Fibroblast of the aortic adventitia (primary cell): ENCODE results near the gene CDH6. TPM values are rescaled to one million over a fixed set of nuclear protein-coding genes. Genes with fewer than 3 reads are reported as not detected.
A peak's percentile ranks its signal among the peaks of the same experiment; 100 is the strongest.

Experiments
- DNase-seq: peaks from one replicate; pipeline ENCODE4 v3.0.0-alpha.2; 2010; ENCODE audit warnings: low read depth
- H3K4me3 ChIP-seq: 2 replicates; pipeline ENCODE4 v1.5.1; 2011; ENCODE audit warnings: low read depth, mild to moderate bottlenecking, control low read depth, low read length, moderate library complexity
- CTCF ChIP-seq: IDR thresholded peaks from 2 replicates; pipeline ENCODE4 v1.5.1; 2011; ENCODE audit warnings: mild to moderate bottlenecking, low read length, control low read depth, inconsistent platforms; ENCODE audit not compliant: insufficient read depth
- total RNA-seq: library from RNA; depleted of rRNA; stranded (reverse); fragments of >200 nt; gene quantifications from 2 replicates; pipeline ENCODE4 v1.2.3, GENCODE V29; 2012; ENCODE audit warnings: low replicate concordance

Gene CDH6
- total RNA-seq, 1 donor = 103 TPM

GRCh38 chr5:31235381-31235780 is 41.9 kb downstream of the CDH6 start:
- no peak for TF ChIP-seq CTCF
- no peak overlapping the region for H3K4me3 ChIP-seq
- no peak for DNase-seq

- H3K4me3 ChIP-seq = no peak overlapping the region
- no peak for DNase-seq
- no peak for TF ChIP-seq CTCF
Observed at GRCh38 chr5:31236339-31236738, 42.9 kb downstream of the CDH6 start.

GRCh38 chr5:31237174-31237573 is 43.7 kb downstream of the CDH6 start:
- H3K4me3 ChIP-seq = no peak overlapping the region
- no peak for TF ChIP-seq CTCF
- DNase-seq = peak; percentile 35

GRCh38 chr5:31238497-31238896 is 45.0 kb downstream of the CDH6 start:
- H3K4me3 ChIP-seq = no peak overlapping the region
- no peak for DNase-seq
- TF ChIP-seq CTCF = no peak

- TF ChIP-seq CTCF = no peak
- no peak for DNase-seq
Observed at GRCh38 chr5:31244921-31245320, 51.4 kb downstream of the CDH6 start.

GRCh38 chr5:31247381-31247780 is 53.9 kb downstream of the CDH6 start:
- no peak for TF ChIP-seq CTCF
- DNase-seq = no peak

More at GRCh38 chr5:31244921-31245320, 51.4 kb downstream of the CDH6 start:
- H3K4me3 ChIP-seq = no peak overlapping the region

GRCh38 chr5:31250201-31250600 is 56.7 kb downstream of the CDH6 start:
- no peak overlapping the region for H3K4me3 ChIP-seq
- DNase-seq = no peak
- no peak for TF ChIP-seq CTCF

More at GRCh38 chr5:31247381-31247780, 53.9 kb downstream of the CDH6 start:
- no peak overlapping the region for H3K4me3 ChIP-seq
